ENCODE data around the gene ZEB2.

GRCh38 chr2:144498277-144498676, 21.6 kb downstream of the ZEB2 start:
- TF ChIP-seq ARNT (IDR thresholded peaks at IDR 0.05) (no peak), CTBP1 (IDR thresholded peaks at IDR 0.05; ENCODE audit: borderline replicate concordance) (no peak)

Data from HEK293T (cell line).